H1 (cell line): ENCODE data around the gene BRD8. TPM values are rescaled to one million over a fixed set of nuclear protein-coding genes. Genes with fewer than 3 reads are reported as not detected.

ENCODE experiments used
- ATF3 ChIP-seq: IDR thresholded peaks from 2 replicates; pipeline ENCODE4 v1.6.1; 2011; ENCODE audit warnings: low read depth, mild to moderate bottlenecking, low read length; ENCODE audit not compliant: insufficient read depth
- CBX8 ChIP-seq: fragments of 300-800, 300-1000 bp; sonication (generic); IDR thresholded peaks from 2 replicates; pipeline ENCODE4 v1.7.1; 2016; ENCODE audit warnings: low read depth, low read length, borderline replicate concordance
- polyA plus RNA-seq, 7 experiments: library from polyadenylated mRNA; depleted of rRNA in 3 of 7; stranded (reverse) in 5 of 7; unstranded in 2 of 7; fragments of >200 nt in 5 of 7; fragments of 200-250 nt in 2 of 7; gene quantifications; 1 replicate in 5 of 7; 2 replicates in 1 of 7; 4 replicates in 1 of 7; pipeline versions ENCODE4 v1.2.1 to v1.2.3, GENCODE V29; 2011 to 2013; ENCODE audit warnings: missing spikeins in 2 of 7, mixed read lengths in 2 of 7
- total RNA-seq: library from RNA; stranded (reverse); fragmentation: NEBNext Ultra II Directional; extraction: Animal tissue kit (Norgen Biotek cat#: 25700); gene quantifications from 2 replicates; pipeline ENCODE4 v1.2.1, GENCODE V29; 2021

Gene BRD8
- total and polyA plus RNA-seq, 2 of the 8 experiments (the other 6 are each of a cell fraction or from before 2014, with no cell fraction given): 37.8 to 75.8 TPM

GRCh38 chr5:138179277-138179857 is 937 bp upstream of the BRD8 start (continued):
- no peak for TF ChIP-seq ATF3
- TF ChIP-seq CBX8: no peak
- TF ChIP-seq, all 59 proteins: peak for 5
